ENCODE data around the gene IL22RA2. TPM values are rescaled to one million over a fixed set of nuclear protein-coding genes. Genes with fewer than 3 reads are reported as not detected.

Gene IL22RA2
- total RNA-seq, 1 experiment from 2014 or later, result not detected

DNA sequence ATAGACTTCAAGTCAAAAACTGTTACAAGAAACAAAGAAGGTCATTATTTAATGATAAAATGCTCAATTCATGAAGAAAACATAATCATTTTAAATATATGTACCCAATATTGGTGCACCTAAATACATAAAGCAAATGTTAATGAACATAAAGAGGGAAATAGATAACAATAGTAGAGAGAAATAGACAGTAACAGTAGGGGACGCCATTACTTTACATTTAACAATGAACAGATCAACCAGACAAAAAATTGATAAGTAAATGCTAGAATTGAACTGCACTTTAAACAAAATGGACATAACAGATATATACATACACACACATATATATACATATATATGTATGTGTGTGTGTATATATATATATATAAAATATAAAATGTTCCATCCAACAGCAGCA, 37.4 kb downstream of the IL22RA2 start:
- no peaks in the 10 kb centered on the region for H3K4me1 Mint-ChIP-seq
- H3K27ac Mint-ChIP-seq, result no peak overlapping the region
- Histone ChIP-seq H2BK5ac (ENCODE audit: insufficient read length, low read length) (no peak overlapping the region), H4K8ac (replicated peaks; ENCODE audit: insufficient read length, low read depth, low read length) (no peak overlapping the region), H3K27ac (ENCODE audit: insufficient read length, low read depth, low read length) (no peak overlapping the region), H3K9me3 (ENCODE audit: control insufficient read depth, low read depth, low read length) (no peaks in the 10 kb centered on the region), H3K23ac (ENCODE audit: insufficient read length, low read depth, low read length) (no peak overlapping the region), H3K23me2 (ENCODE audit: insufficient read length, low read depth, low read length, poor library complexity, severe bottlenecking) (no peaks in the 10 kb centered on the region), H4K5ac (ENCODE audit: insufficient read length, low read depth, low read length) (no peak overlapping the region), H3K79me1 (ENCODE audit: insufficient read depth, low read depth, low read length, poor library complexity, severe bottlenecking) (no peaks in the 10 kb centered on the region), H2BK15ac (ENCODE audit: low read depth, low read length) (no peak overlapping the region), H3K4ac (ENCODE audit: low read depth, low read length) (no peak overlapping the region), H3K18ac (ENCODE audit: insufficient read length, low read depth, low read length) (no peak overlapping the region), H3K27me3 (ENCODE audit: insufficient read depth, low read length) (no peaks in the 10 kb centered on the region), H2AFZ (ENCODE audit: low read length) (no peak overlapping the region), H2BK12ac (ENCODE audit: insufficient read length, low read depth, low read length) (no peak overlapping the region), H2BK20ac (ENCODE audit: low read depth, low read length, poor library complexity, severe bottlenecking) (no peak overlapping the region), H3K9ac (ENCODE audit: extremely low read depth, insufficient read length, low read length) (no peak overlapping the region), H2AK5ac (ENCODE audit: insufficient read length, low read length) (no peak overlapping the region), H3K56ac (ENCODE audit: insufficient read length, low read depth, low read length) (no peak overlapping the region), H3K79me2 (ENCODE audit: insufficient read depth, low read length) (no peaks in the 10 kb centered on the region), H3T11ph (ENCODE audit: low read length) (no peak overlapping the region), H3K4me2 (ENCODE audit: insufficient read depth, insufficient read length, low read length) (no peak overlapping the region), H3K14ac (ENCODE audit: insufficient read depth, low read length) (no peak overlapping the region), H4K91ac (ENCODE audit: insufficient read length, low read depth, low read length) (no peak overlapping the region), H2BK120ac (ENCODE audit: low read depth, low read length, poor library complexity, severe bottlenecking) (no peak overlapping the region), H4K20me1 (ENCODE audit: control insufficient read depth, insufficient read depth, insufficient read length) (no peaks in the 10 kb centered on the region), H3K4me1 (ENCODE audit: insufficient read depth, low read length) (no peaks in the 10 kb centered on the region)
- peaks cover 0 to 7% (median 4%) of the 10 kb centered on the region in 3 experiments; a peak in 3 of 7 replicates for H3K36me3 Mint-ChIP-seq (ENCODE audit: insufficient read depth in 1 of 3, low read depth in 3 of 3)
- no CpG with 5 or more reads among the region's 1 CpG for WGBS (ENCODE audit: extremely low coverage, insufficient read length, low lambda C conversion rate)
- DNase-seq, result no peak
- H3K27me3 Mint-ChIP-seq (ENCODE audit: low read depth), result no peaks in the 10 kb centered on the region
- TF ChIP-seq CTCF (conservative IDR thresholded peaks at IDR 0.05), result peak; percentile 32
- no peak overlapping the region for H3K4me3 Mint-ChIP-seq
- peaks cover 4 to 7% of the 10 kb centered on the region in 2 experiments; a peak in 4 of 5 replicates for H3K9me3 Mint-ChIP-seq
